Ishikawa (cell line): ENCODE data around the gene EVPL.

ENCODE experiments used
- CEBPB ChIP-seq: IDR thresholded peaks from 2 replicates; pipeline ENCODE4 v1.6.1; 2012
- CREB1 ChIP-seq: IDR thresholded peaks from 2 replicates; pipeline ENCODE4 v1.6.1; 2012; ENCODE audit warnings: low read depth
- EGR1 ChIP-seq: IDR thresholded peaks from 2 replicates; pipeline ENCODE4 v1.6.1; 2012
- EP300 ChIP-seq: IDR thresholded peaks from 2 replicates; pipeline ENCODE4 v1.6.1; 2012; ENCODE audit warnings: borderline replicate concordance
- NFIC ChIP-seq: IDR thresholded peaks from 2 replicates; pipeline ENCODE4 v1.6.1; 2012
- RAD21 ChIP-seq: IDR thresholded peaks from 2 replicates; pipeline ENCODE4 v1.6.1; 2012; ENCODE audit warnings: low read depth
- TAF1 ChIP-seq: IDR thresholded peaks from 2 replicates; pipeline ENCODE4 v1.6.1; 2012; ENCODE audit warnings: low read depth, mild to moderate bottlenecking
- TCF12 ChIP-seq: IDR thresholded peaks from 2 replicates; pipeline ENCODE4 v1.6.1; 2012; ENCODE audit warnings: low read depth
- TEAD4 ChIP-seq: IDR thresholded peaks from 2 replicates; pipeline ENCODE4 v1.6.1; 2012
- YY1 ChIP-seq: IDR thresholded peaks from 2 replicates; pipeline ENCODE4 v1.6.1; 2012; ENCODE audit warnings: low read depth
- ZBTB7A ChIP-seq: IDR thresholded peaks from 2 replicates; pipeline ENCODE4 v1.6.1; 2012; ENCODE audit warnings: low read depth
- TF ChIP-seq, protein P1 (sequence below): IDR thresholded peaks from 2 replicates; pipeline ENCODE4 v1.6.1; 2012
- TF ChIP-seq, protein P2 (sequence below): IDR thresholded peaks from 2 replicates; pipeline ENCODE4 v1.6.1; 2012; ENCODE audit warnings: low read depth, mild to moderate bottlenecking
- TF ChIP-seq, protein P3 (sequence below): IDR thresholded peaks from 2 replicates; pipeline ENCODE4 v1.6.1; 2012

DNA sequence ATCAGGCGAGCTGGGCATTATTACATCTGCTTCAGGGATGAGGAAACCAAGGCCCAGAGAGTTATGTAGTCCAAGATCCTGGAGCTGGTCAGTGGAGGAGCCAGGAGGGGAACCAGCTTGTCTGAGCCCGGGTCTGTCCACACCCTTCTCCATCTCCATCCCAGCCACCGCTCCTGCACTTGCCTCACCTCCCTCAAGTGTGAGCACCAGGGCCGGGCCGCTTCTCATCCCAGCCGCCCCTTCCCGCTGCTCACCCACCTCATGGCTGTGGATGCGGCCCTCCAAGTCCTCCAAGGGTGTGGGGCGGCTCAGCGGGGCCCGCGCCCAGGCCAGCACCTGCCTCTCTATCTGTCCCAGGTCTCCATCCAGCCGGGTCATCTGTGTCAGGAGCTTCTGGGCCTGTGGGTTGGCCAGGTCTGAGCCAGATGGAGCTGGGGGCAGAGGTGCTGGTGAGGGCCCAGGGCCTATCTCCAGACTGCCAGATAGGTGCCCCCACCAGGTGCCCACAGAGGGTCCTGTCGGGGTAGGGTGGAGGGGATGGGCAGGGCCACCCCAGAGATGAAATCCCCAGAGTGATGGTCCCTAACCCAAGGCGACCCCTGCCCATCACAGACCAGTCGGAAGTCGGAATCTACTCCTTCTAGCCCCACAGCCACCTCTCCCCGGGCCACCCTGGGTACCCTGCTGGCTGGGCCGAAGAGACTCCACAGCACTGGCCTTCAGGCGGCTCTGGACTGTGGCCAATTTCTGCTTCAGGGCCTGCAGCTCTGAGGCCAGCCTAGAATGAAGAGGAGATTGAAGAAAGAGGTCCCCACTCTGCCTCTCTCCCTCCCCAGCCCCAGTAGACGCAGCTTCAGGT, 9.4 kb downstream of the EVPL start:
- TF ChIP-seq, protein P1, sequence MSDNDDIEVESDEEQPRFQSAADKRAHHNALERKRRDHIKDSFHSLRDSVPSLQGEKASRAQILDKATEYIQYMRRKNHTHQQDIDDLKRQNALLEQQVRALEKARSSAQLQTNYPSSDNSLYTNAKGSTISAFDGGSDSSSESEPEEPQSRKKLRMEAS: no peak
- TF ChIP-seq TEAD4: no peak
- TF ChIP-seq EP300: no peak
- TF ChIP-seq, protein P2, sequence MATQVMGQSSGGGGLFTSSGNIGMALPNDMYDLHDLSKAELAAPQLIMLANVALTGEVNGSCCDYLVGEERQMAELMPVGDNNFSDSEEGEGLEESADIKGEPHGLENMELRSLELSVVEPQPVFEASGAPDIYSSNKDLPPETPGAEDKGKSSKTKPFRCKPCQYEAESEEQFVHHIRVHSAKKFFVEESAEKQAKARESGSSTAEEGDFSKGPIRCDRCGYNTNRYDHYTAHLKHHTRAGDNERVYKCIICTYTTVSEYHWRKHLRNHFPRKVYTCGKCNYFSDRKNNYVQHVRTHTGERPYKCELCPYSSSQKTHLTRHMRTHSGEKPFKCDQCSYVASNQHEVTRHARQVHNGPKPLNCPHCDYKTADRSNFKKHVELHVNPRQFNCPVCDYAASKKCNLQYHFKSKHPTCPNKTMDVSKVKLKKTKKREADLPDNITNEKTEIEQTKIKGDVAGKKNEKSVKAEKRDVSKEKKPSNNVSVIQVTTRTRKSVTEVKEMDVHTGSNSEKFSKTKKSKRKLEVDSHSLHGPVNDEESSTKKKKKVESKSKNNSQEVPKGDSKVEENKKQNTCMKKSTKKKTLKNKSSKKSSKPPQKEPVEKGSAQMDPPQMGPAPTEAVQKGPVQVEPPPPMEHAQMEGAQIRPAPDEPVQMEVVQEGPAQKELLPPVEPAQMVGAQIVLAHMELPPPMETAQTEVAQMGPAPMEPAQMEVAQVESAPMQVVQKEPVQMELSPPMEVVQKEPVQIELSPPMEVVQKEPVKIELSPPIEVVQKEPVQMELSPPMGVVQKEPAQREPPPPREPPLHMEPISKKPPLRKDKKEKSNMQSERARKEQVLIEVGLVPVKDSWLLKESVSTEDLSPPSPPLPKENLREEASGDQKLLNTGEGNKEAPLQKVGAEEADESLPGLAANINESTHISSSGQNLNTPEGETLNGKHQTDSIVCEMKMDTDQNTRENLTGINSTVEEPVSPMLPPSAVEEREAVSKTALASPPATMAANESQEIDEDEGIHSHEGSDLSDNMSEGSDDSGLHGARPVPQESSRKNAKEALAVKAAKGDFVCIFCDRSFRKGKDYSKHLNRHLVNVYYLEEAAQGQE: no peak
- TF ChIP-seq RAD21: no peak
- no peak for TF ChIP-seq TCF12
- no peak for TF ChIP-seq NFIC
- TF ChIP-seq YY1: no peak
- no peak for TF ChIP-seq CREB1
- no peak for TF ChIP-seq TAF1
- TF ChIP-seq ZBTB7A: no peak
- TF ChIP-seq CEBPB: no peak
- TF ChIP-seq, protein P3, sequence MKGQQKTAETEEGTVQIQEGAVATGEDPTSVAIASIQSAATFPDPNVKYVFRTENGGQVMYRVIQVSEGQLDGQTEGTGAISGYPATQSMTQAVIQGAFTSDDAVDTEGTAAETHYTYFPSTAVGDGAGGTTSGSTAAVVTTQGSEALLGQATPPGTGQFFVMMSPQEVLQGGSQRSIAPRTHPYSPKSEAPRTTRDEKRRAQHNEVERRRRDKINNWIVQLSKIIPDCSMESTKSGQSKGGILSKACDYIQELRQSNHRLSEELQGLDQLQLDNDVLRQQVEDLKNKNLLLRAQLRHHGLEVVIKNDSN: no peak
- TF ChIP-seq EGR1: no peak
